ENCODE results near the gene RUNX3.

The RUNX3 gene

DNA sequence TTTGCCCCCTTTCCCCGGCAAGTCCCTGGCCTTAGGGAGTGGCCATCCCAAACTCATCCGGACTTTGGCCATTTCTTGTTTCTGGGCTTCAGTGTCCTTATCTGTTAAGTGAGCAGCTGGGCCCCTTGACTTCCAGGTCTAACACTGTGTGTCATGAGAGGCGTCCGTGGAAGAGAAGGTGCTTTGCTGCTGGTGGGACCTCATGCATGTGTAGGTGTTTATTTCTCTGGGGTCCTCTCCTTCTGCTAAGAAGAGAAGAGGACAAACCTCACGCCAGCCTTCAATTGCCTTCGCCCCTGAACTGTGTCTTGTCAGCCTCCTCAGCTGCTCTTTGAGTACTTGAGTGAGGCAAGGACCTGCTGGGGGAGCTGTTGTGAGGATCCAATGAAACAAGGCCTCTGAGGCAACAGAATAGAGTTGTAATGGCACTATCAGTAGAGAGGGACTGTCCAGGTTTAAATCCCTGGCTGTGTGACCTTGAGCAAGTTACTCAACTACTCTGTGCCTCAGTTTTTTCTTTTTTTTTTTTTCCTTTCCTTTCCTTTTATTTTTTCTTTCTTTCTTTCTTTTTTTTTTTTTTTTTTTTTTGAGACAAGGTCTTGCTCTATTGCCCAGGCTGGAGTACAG, 72.5 kb downstream of the RUNX3 start:
- H3K4me2 ChIP-seq (ENCODE audit: low read depth, low read length, poor library complexity, severe bottlenecking), result no peak overlapping the region
- H3K9me2 ChIP-seq (replicated peaks; ENCODE audit: low read depth, low read length), result no peaks in the 10 kb centered on the region
- no peaks in the 10 kb centered on the region for H3K79me2 ChIP-seq (ENCODE audit: insufficient read depth, low read length)
- H3K4me3 ChIP-seq (ENCODE audit: low read length, poor library complexity, severe bottlenecking), result no peak overlapping the region
- H2AFZ ChIP-seq (ENCODE audit: low read length), result no peak overlapping the region
- H4K20me1 ChIP-seq (ENCODE audit: insufficient read depth, low read length, poor library complexity, severe bottlenecking), result no peaks in the 10 kb centered on the region
- H3K4me1 ChIP-seq (ENCODE audit: insufficient read depth, low read length, poor library complexity, severe bottlenecking), result peaks cover 8% of the 10 kb centered on the region
- no peaks in the 10 kb centered on the region for H3K36me3 ChIP-seq (ENCODE audit: insufficient read depth, low read length)
- H3K9ac ChIP-seq (ENCODE audit: low read depth, low read length, poor library complexity, severe bottlenecking), result no peak overlapping the region
- no peaks in the 10 kb centered on the region for H3K27me3 ChIP-seq (ENCODE audit: insufficient read depth, low read length, poor library complexity, severe bottlenecking)
- H3K9me3 ChIP-seq (ENCODE audit: insufficient read depth, low read depth, low read length), result no peaks in the 10 kb centered on the region
- no peaks in the 10 kb centered on the region for H3F3A ChIP-seq (ENCODE audit: low read depth)
- TF ChIP-seq, protein P1, sequence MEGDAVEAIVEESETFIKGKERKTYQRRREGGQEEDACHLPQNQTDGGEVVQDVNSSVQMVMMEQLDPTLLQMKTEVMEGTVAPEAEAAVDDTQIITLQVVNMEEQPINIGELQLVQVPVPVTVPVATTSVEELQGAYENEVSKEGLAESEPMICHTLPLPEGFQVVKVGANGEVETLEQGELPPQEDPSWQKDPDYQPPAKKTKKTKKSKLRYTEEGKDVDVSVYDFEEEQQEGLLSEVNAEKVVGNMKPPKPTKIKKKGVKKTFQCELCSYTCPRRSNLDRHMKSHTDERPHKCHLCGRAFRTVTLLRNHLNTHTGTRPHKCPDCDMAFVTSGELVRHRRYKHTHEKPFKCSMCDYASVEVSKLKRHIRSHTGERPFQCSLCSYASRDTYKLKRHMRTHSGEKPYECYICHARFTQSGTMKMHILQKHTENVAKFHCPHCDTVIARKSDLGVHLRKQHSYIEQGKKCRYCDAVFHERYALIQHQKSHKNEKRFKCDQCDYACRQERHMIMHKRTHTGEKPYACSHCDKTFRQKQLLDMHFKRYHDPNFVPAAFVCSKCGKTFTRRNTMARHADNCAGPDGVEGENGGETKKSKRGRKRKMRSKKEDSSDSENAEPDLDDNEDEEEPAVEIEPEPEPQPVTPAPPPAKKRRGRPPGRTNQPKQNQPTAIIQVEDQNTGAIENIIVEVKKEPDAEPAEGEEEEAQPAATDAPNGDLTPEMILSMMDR (conservative IDR thresholded peaks at IDR 0.05; ENCODE audit: low read length), result peak; percentile 33
- no peak for TF ChIP-seq EZH2phosphoT487 (IDR thresholded peaks at IDR 0.05; ENCODE audit: borderline replicate concordance)

DNA sequence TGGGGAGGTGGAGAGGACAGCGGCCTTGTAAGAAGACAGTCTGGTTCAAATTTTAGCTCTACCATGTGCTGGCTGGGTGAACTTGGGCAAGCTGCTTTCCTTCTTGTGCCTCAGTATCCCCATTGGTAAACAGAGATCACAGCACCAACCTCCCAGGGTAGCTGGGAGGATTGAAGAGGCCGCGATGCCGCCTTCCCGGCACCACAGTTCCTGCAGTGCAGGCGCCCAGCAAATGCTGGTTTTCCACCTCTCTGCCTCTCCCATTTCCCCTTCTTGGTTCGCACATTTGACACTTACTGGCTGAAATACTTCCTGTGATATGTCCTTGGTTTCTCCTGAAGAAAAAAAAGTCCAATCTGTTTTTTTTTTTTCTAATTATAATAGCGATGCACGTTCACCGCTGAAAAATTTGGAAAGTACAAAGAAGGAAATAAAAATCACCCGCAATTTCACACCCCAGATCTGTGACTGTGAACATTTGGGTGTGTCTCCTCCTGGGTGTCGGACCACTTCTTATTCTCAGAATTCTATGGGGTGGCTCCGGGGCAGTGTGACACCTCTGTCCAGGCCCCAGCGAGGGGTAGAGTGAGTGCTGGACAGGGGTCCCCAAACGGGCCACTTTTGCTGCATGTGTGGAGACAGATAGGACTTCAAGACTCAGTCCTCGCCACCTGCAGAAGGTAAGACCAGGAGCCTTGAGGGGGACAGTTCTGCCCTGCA, 73.1 kb downstream of the RUNX3 start:
- TF ChIP-seq, protein P1 (conservative IDR thresholded peaks at IDR 0.05; ENCODE audit: low read length), result no peak
- no peak for TF ChIP-seq EZH2phosphoT487 (IDR thresholded peaks at IDR 0.05; ENCODE audit: borderline replicate concordance)
- H3K9me2 ChIP-seq (replicated peaks; ENCODE audit: low read depth, low read length), result no peaks in the 10 kb centered on the region
- no peaks in the 10 kb centered on the region for H3K36me3 ChIP-seq (ENCODE audit: insufficient read depth, low read length)
- no peak overlapping the region for H2AFZ ChIP-seq (ENCODE audit: low read length)
- no peaks in the 10 kb centered on the region for H3K27me3 ChIP-seq (ENCODE audit: insufficient read depth, low read length, poor library complexity, severe bottlenecking)
- H3K4me3 ChIP-seq (ENCODE audit: low read length, poor library complexity, severe bottlenecking), result no peak overlapping the region
- no peaks in the 10 kb centered on the region for H4K20me1 ChIP-seq (ENCODE audit: insufficient read depth, low read length, poor library complexity, severe bottlenecking)
- peaks cover 15% of the 10 kb centered on the region for H3K4me1 ChIP-seq (ENCODE audit: insufficient read depth, low read length, poor library complexity, severe bottlenecking)
- no peak overlapping the region for H3K9ac ChIP-seq (ENCODE audit: low read depth, low read length, poor library complexity, severe bottlenecking)
- H3K4me2 ChIP-seq (ENCODE audit: low read depth, low read length, poor library complexity, severe bottlenecking), result no peak overlapping the region
- H3K79me2 ChIP-seq (ENCODE audit: insufficient read depth, low read length), result no peaks in the 10 kb centered on the region
- no peaks in the 10 kb centered on the region for H3K9me3 ChIP-seq (ENCODE audit: insufficient read depth, low read depth, low read length)
- no peaks in the 10 kb centered on the region for H3F3A ChIP-seq (ENCODE audit: low read depth)

DNA sequence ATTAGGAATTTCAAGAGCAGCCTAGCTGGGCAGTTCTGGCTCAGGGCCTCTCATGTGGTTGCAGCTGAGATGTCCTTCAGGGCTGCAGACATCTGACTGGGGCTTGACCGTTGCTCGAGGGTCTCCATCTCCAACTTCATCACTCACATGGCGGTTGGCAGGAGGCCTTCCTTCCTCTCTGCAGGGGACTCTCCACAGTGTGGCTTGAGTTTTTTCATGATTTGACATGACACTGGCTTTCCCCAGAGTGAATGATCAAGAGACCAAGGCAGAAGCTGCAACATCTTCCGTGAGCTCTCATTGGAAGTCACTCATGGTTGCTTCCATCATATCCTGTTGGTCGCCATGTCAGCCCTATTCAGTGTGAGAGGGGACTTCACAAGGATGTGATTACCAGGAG, 74.6 kb downstream of the RUNX3 start:
- Histone ChIP-seq H3K36me3 (ENCODE audit: insufficient read depth, low read length) (no peaks in the 10 kb centered on the region), H3K4me2 (ENCODE audit: low read depth, low read length, poor library complexity, severe bottlenecking) (no peak overlapping the region), H3K9me3 (ENCODE audit: insufficient read depth, low read depth, low read length) (no peaks in the 10 kb centered on the region), H3K4me3 (ENCODE audit: low read length, poor library complexity, severe bottlenecking) (no peak overlapping the region), H3F3A (ENCODE audit: low read depth) (no peaks in the 10 kb centered on the region), H3K4me1 (ENCODE audit: insufficient read depth, low read length, poor library complexity, severe bottlenecking) (peaks cover 21% of the 10 kb centered on the region), H3K79me2 (ENCODE audit: insufficient read depth, low read length) (no peaks in the 10 kb centered on the region), H4K20me1 (ENCODE audit: insufficient read depth, low read length, poor library complexity, severe bottlenecking) (no peaks in the 10 kb centered on the region), H3K9me2 (replicated peaks; ENCODE audit: low read depth, low read length) (no peaks in the 10 kb centered on the region), H2AFZ (ENCODE audit: low read length) (no peak overlapping the region), H3K27me3 (ENCODE audit: insufficient read depth, low read length, poor library complexity, severe bottlenecking) (no peaks in the 10 kb centered on the region), H3K9ac (ENCODE audit: low read depth, low read length, poor library complexity, severe bottlenecking) (no peak overlapping the region)
- TF ChIP-seq, protein P1 (conservative IDR thresholded peaks at IDR 0.05; ENCODE audit: low read length), result no peak
- no peak for TF ChIP-seq EZH2phosphoT487 (IDR thresholded peaks at IDR 0.05; ENCODE audit: borderline replicate concordance)
